Keratinocyte (primary cell): ENCODE data around the gene GCSAM. TPM values are rescaled to one million over a fixed set of nuclear protein-coding genes. Genes with fewer than 3 reads are reported as not detected.
A peak's percentile ranks its signal among the peaks of the same experiment; 100 is the strongest.

Experiments
- DNase-seq: peaks from one replicate; pipeline ENCODE4 v3.0.0-alpha.2; 2011; ENCODE audit warnings: low read depth, missing footprints, low spot score
- FAIRE-seq: peaks from 2 replicates; lab custom pipeline; 2011; peaks lifted over from hg19 to GRCh38; lab: Jason Lieb, UNC
- H2AFZ ChIP-seq: 2 replicates; pipeline ENCODE4 v1.6.0; 2012; ENCODE audit warnings: low read length, control low read depth, inconsistent platforms; ENCODE audit not compliant: control insufficient read depth
- H3K27ac ChIP-seq: 2 replicates; pipeline ENCODE4 v1.5.1; 2011; ENCODE audit warnings: low read length; ENCODE audit not compliant: control insufficient read depth, insufficient read depth
- H3K27me3 ChIP-seq: 3 replicates; pipeline ENCODE4 v1.6.0; 2011; ENCODE audit warnings: low read length; ENCODE audit not compliant: control insufficient read depth, insufficient read depth; ENCODE audit errors: extremely low read depth
- H3K36me3 ChIP-seq, 2 experiments: 2 replicates in 1 of 2; 3 replicates in 1 of 2; pipeline ENCODE4 v1.5.1; 2011; ENCODE audit warnings: low read length in 2 of 2, mild to moderate bottlenecking in 1 of 2; ENCODE audit not compliant: control insufficient read depth in 2 of 2, insufficient read depth in 2 of 2; ENCODE audit errors: extremely low read depth in 1 of 2
- H3K4me1 ChIP-seq: 3 replicates; pipeline ENCODE4 v1.5.1; 2011; ENCODE audit warnings: low read length; ENCODE audit not compliant: control insufficient read depth, insufficient read depth; ENCODE audit errors: extremely low read depth
- H3K4me2 ChIP-seq: 3 replicates; pipeline ENCODE4 v1.6.0; 2011; ENCODE audit warnings: low read depth, low read length; ENCODE audit not compliant: control insufficient read depth, insufficient read depth; ENCODE audit errors: extremely low read depth
- H3K4me3 ChIP-seq, 3 experiments: fragments of 200-600 bp in 1 of 3; sonication (generic) in 1 of 3; 2 replicates in 2 of 3; 3 replicates in 1 of 3; pipeline ENCODE4 v1.5.1; 2011 to 2016; ENCODE audit warnings: low read length in 3 of 3, mild to moderate bottlenecking in 3 of 3, control low read depth in 2 of 3, inconsistent platforms in 1 of 3, low read depth in 1 of 3, mixed read lengths in 1 of 3, mixed run types in 1 of 3, moderate library complexity in 1 of 3; ENCODE audit not compliant: control insufficient read depth in 2 of 3, insufficient read depth in 2 of 3; ENCODE audit errors: extremely low read depth in 1 of 3
- H3K79me2 ChIP-seq: 2 replicates; pipeline ENCODE4 v1.6.0; 2012; ENCODE audit warnings: low read length; ENCODE audit not compliant: control insufficient read depth, insufficient read depth
- H3K9ac ChIP-seq: 3 replicates; pipeline ENCODE4 v1.6.0; 2011; ENCODE audit warnings: low read length; ENCODE audit not compliant: control insufficient read depth, insufficient read depth; ENCODE audit errors: extremely low read depth
- H3K9me1 ChIP-seq: 3 replicates; pipeline ENCODE4 v1.6.0; 2011; ENCODE audit warnings: low read length; ENCODE audit not compliant: control insufficient read depth, insufficient read depth; ENCODE audit errors: extremely low read depth
- H3K9me3 ChIP-seq: 2 replicates; pipeline ENCODE4 v1.5.1; 2012; ENCODE audit warnings: low read depth, low read length; ENCODE audit not compliant: control insufficient read depth
- H4K20me1 ChIP-seq: 3 replicates; pipeline ENCODE4 v1.6.0; 2011; ENCODE audit warnings: low read length; ENCODE audit not compliant: control insufficient read depth, insufficient read depth; ENCODE audit errors: extremely low read depth
- EZH2 ChIP-seq: IDR thresholded peaks from one replicate; pipeline ENCODE4 v1.6.1; 2012; ENCODE audit warnings: inconsistent platforms, mild to moderate bottlenecking, low read length, moderate library complexity
- dilution Hi-C: fragments of 300-500 bp; cut with MboI; formaldehyde crosslinking; loops from one replicate; pipeline ENCODE4 v1.7.0; 2020; ENCODE audit warnings: low sequenced_read_pairs; ENCODE audit not compliant: extremely low pct_ligation_motif_present
- polyA plus RNA-seq, 5 experiments: library from polyadenylated mRNA; depleted of rRNA in 3 of 5; stranded (reverse) in 3 of 5; stranded (forward) in 1 of 5; unstranded in 1 of 5; fragments of >200 nt; gene quantifications; 1 replicate in 1 of 5; 2 replicates in 3 of 5; 3 replicates in 1 of 5; pipeline versions ENCODE4 v1.2.1 to v1.2.3, GENCODE V29; 2011 to 2012; ENCODE audit warnings: missing spikeins in 2 of 5, low read depth in 1 of 5, low replicate concordance in 1 of 5
- TF ChIP-seq, protein P1 (sequence below), 3 experiments: IDR thresholded peaks in 1 of 3; conservative IDR thresholded peaks in 1 of 3; optimal IDR thresholded peaks in 1 of 3; 2 replicates in 2 of 3; 3 replicates in 1 of 3; pipeline versions ENCODE3 to v1.5.1; 2011; ENCODE audit warnings: low read length in 3 of 3, mild to moderate bottlenecking in 3 of 3, moderate library complexity in 2 of 3, control low read depth in 1 of 3, inconsistent platforms in 1 of 3; ENCODE audit not compliant: insufficient read depth in 2 of 3; ENCODE audit errors: extremely low read depth in 1 of 3

GCSAM gene
- polyA plus RNA-seq, 1 donor (not counting 4 experiments of a cell fraction or from before 2014, with no cell fraction given) = 2.9 TPM

DNA sequence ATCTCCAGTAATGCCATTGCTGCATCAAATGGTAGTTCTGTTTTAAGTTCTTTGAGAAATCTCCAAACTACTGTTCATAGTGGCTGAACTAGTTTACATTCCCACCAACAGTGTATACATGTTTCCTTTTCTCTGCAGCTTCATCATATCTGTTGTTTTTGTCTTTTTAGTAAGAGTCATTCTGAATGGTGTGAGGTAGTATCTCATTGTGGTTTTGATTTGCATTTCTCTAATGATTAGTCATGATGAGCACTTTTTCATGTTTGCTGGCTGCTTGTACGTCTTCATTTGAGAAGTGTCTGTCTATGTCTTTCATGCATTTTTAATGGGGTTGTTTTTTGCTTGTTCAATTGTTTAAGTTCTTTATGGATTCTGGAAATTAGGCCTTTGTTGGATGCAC, 10.2 kb upstream of the GCSAM start:
- Histone ChIP-seq H4K20me1 (no peaks in the 10 kb centered on the region), H3K9me3 (peaks cover 4% of the 10 kb centered on the region), H3K4me1 (no peaks in the 10 kb centered on the region), H3K27me3 (no peaks in the 10 kb centered on the region), H2AFZ (no peak overlapping the region), H3K9ac (no peak overlapping the region), H3K27ac (peak overlapping the region; percentile 13), H3K4me3 (peak overlapping the region in 1 of 3 experiments; percentile 28), H3K79me2 (no peaks in the 10 kb centered on the region), H3K9me1 (no peaks in the 10 kb centered on the region), H3K36me3 (no peaks in the 10 kb centered on the region), H3K4me2 (peak overlapping the region; percentile 1)
- dilution Hi-C loops = no loop called here
- DNase-seq (no peak), FAIRE-seq (no peak)
- TF ChIP-seq EZH2 = no peak
- TF ChIP-seq, protein P1, sequence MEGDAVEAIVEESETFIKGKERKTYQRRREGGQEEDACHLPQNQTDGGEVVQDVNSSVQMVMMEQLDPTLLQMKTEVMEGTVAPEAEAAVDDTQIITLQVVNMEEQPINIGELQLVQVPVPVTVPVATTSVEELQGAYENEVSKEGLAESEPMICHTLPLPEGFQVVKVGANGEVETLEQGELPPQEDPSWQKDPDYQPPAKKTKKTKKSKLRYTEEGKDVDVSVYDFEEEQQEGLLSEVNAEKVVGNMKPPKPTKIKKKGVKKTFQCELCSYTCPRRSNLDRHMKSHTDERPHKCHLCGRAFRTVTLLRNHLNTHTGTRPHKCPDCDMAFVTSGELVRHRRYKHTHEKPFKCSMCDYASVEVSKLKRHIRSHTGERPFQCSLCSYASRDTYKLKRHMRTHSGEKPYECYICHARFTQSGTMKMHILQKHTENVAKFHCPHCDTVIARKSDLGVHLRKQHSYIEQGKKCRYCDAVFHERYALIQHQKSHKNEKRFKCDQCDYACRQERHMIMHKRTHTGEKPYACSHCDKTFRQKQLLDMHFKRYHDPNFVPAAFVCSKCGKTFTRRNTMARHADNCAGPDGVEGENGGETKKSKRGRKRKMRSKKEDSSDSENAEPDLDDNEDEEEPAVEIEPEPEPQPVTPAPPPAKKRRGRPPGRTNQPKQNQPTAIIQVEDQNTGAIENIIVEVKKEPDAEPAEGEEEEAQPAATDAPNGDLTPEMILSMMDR (optimal IDR thresholded peaks at IDR 0.05 in 1 of 3, IDR thresholded peaks at IDR 0.05 in 1 of 3, conservative IDR thresholded peaks at IDR 0.05 in 1 of 3; ENCODE audit: extremely low read depth in 1 of 3, insufficient read depth in 2 of 3, low read length in 3 of 3) = no peak

DNA sequence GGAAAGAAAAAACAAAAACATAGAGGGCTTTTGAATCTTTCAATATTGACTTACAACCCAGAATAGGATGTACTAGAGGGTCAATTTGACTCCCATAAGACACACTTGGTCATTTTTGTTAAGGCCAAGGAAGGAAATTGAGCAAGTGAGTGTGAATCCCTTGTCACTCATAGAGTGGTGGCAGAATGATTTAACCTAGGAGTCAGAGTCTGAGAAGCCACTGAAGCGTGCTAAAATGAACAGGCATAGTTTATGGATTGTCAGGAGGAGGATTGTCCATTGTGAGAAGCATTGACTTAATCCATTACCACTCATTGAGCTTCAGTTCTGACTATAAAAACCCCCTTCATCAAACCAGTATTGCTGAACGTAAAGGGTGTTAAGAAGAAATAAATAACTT, 8.2 kb upstream of the GCSAM start:
- H3K9ac ChIP-seq = no peak overlapping the region
- no peak for FAIRE-seq
- no peak overlapping the region for H3K27ac ChIP-seq
- H3K9me1 ChIP-seq = no peaks in the 10 kb centered on the region
- H3K79me2 ChIP-seq = no peaks in the 10 kb centered on the region
- H3K9me3 ChIP-seq = peaks cover 4% of the 10 kb centered on the region
- DNase-seq = no peak
- H2AFZ ChIP-seq = no peak overlapping the region
- dilution Hi-C loops = no loop called here
- no peaks in the 10 kb centered on the region for H3K36me3 ChIP-seq
- no peaks in the 10 kb centered on the region for H3K4me1 ChIP-seq
- no peaks in the 10 kb centered on the region for H3K27me3 ChIP-seq
- H3K4me3 ChIP-seq = no peak overlapping the region
- H4K20me1 ChIP-seq = no peaks in the 10 kb centered on the region
- H3K4me2 ChIP-seq = no peak overlapping the region
- TF ChIP-seq, protein P1 (optimal IDR thresholded peaks at IDR 0.05 in 1 of 3, IDR thresholded peaks at IDR 0.05 in 1 of 3, conservative IDR thresholded peaks at IDR 0.05 in 1 of 3; ENCODE audit: extremely low read depth in 1 of 3, insufficient read depth in 2 of 3, low read length in 3 of 3) = no peak
- no peak for TF ChIP-seq EZH2
